ENCODE results near the gene ZNF576.

DNA sequence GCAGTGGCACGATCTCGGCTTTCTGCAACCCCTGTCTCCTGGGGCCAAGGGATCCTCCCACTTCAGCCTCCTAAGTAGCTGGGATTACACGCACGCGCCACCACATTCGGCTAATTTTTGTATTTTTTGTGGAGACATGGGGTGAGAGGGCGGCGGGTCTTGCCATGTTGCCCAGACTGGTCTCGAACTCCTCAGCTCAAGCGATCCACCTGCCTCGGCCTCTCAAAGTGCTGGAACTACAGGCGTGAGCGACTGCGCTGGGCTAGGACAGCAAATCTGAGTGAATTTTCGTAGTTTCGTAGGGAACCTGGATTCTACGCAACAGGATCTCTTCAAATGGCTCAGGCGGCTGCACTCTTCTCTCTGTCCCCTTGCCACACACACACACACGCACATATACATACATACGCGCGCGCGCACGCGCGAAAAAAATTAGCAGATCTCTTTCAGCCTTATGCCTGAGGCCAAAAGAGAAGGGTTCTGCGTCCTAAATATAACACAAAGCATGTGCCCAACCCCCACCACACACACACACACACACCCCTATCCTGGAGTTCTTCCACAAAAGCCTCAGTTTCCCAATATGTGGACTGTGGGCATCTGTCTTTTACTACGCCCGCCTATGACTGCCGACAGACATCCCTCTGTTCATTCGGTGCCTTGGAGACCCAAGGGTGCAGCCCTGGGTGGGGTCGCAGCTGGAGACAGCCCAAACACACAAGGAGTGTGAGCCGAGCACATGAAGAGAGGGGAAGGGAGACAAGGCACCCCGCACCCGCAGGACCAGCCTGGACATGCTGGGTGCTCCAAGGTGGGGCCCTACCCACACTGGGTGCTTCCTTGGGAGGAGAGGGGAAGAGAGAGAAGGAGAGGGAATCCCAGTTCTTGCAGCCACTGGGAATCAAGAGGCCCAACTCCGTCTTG, 20.2 kb upstream of the ZNF576 start:
- TF ChIP-seq CTCF (IDR thresholded peaks at IDR 0.05) (no peak), ZFX (IDR thresholded peaks at IDR 0.05; ENCODE audit: borderline replicate concordance) (no peak)

All from 22Rv1 (cell line).